Measurements from ENCODE around the gene SMYD1.
A peak's percentile ranks its signal among the peaks of the same experiment; 100 is the strongest.
"Not testable (repeated sequence)": the region's sequence is repeated elsewhere in the genome, so short reads cannot be mapped to it uniquely, and the experiment has no call there.

The SMYD1 gene

DNA sequence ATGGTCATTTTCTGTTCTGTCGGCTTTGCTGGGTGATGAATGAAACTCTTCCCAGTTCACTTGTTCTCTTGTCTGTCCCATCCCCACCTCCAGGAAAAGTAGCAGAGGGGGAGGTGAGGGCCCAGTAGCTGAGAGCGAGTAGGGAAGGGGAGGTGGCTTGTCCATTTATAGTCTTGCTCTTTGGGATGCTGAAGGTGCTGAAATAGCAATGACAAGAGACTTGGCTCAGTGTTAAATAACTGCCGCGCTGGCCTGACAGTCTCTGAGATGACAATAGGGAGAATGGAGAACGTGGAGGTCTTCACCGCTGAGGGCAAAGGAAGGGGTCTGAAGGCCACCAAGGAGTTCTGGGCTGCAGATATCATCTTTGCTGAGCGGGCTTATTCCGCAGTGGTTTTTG, at the start of gene SMYD1:
TSS of gene SMYD1 (plus strand) at position 228 of the 400 bp plus-strand sequence. CDS start at position 268, 40 bp downstream.
- no peak for DNase-seq

DNA sequence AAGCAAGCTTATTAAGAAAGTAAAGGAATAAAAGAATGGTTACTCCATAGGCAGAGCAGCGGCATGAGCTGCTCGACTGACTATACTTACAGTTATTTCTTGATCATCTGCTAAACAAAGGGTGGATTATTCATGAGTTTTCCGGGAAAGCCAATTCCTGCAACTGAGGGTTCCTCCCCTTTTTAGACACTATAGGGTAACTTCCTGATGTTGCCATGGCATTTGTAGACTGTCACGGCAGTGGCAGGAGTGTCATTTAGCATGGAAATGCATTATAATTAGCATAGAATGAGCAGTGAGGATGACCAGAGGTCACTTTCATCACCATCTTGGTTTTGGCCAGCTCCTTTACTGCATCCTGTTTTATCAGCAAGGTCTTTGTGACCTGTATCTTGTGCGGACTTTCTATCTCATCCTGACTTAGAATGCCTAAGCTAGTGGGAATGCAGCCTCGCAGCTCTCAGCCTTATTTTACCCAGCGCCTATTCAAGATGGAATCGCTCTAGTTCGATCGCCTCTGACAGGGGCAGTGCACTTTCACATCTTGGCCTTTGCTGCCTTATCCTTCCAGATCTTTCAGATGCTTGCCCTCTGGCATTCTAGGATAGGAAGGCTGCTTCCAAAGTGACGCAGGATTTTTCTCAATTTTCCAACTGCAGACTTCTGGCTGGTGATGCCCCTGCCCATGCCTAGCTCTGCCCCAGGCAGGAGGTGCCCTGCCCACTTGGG, 49.4 kb upstream of the SMYD1 start:
- DNase-seq = not testable (repeated sequence)

DNA sequence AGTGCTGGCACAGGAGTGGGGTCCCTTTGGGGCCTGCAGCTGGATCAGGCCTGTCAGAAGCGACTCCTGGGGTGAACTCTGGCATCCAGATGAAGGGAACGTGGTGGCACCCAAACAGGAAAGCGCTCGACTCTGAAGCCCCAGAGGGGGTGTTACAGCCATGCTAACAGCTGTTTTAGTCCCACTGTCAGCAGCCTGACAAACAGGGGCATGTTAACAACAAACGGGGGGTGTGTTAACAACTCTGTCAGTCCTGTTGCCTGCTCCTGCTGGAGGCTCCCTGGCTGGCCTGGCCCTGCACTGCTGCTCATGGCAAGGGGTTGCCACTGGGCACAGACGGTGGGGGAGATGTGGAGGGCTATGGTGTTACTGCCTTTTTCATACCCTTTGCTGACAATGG, 48.7 kb upstream of the SMYD1 start:
- DNase-seq = no peak

DNA sequence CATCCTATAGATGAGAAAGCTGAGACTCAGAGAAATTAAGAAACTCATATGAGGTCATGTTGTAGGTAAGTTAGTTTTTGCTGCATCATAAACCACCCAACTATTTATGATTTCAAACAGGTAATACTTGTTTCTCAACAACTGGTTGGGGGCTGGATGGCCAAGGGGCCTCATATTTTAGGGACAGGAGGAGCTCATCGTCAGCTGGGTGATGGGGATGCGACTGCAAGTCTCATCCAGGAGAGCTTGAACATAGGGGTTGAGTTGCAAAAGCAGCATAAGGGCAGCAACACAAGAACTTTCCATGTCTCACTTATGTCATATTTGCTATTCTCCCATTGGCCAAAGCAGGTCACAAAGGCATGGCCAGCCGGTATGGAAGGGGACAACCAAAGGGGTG, 47.6 kb upstream of the SMYD1 start:
- DNase-seq = no peak

DNA sequence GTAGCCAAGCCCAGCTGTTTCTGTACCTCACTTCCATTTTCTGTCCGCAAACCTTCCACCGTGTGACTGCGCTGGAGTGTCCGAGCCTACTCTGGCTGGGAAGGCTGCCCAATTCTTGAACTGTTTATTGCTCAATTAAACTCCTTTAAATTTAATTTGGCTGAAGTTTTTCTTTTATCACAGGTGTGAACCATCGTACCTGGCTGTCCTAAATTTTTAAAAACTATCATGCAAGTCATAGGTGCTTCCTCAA, 45.0 kb upstream of the SMYD1 start:
- no peak for DNase-seq

DNA sequence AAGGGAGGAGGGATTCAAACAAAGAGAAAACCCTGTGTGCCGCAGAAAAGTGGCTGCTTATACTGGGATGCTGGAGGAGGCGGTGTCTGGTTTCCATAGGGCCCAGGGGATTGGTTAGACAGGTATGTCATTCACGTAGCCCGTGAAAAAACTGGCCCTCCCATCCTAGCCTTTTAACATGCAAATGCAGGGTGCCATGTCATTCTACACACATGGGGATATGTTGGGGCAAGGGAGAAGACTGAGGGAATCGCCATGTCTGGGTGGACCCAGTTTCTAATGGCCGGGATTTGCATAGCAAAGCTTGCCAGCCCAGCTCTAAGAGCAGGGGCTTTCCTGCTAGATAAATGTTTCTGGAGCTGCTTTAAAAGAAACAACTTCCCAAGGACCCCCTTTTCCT, 43.1 kb upstream of the SMYD1 start:
- DNase-seq = peak; percentile 88

DNA sequence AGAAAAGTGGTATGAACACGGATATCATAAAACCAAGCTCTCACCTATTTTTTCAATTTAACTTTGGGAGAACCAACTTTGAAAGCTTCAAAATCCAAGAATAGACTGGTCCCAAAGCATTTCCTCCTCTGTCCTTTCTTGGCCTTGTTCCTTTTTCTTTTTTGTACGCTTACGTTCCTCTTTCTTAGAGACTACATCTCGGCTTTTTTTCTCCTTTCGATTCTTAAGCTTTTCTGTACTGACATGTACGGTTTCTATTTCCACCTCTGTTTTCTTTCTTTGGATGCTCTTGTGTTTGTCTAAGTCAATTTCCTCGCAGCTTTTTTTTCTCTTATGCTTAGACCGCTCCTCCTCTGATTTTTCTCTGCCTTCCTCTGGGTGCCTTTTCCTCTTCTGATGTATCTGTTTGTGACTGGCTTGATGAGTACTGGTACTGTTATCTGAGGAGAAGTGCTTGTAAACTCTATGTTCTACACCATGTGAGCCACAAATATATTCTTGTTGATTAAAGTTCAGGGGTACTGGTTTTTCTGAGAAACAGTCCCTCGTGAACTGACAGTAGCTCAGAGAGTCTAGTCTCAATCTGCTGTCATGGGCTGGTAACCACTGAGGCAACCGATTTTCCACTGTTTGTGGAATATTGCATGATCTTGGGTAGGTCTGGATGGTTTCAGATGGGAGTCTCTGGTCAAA, 39.8 kb upstream of the SMYD1 start:
- DNase-seq = no peak

DNA sequence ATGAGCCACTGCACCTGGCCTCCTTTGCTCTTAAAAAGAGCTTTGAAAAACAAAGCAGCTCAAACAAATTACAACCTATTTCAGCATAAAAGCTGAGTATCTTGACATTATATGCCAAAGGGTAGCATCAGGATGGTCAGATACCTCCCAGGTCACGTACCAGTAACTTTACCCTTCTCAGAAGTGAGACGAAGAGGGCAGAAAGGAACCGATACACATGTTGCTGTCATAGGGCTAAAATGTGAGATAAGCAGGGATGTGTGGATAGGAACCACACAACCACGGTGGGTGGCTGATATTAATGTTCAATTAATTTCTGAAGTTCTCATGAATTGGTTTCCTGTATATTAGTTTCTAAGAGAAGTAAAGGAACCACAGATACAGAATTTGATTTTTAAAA, 38.7 kb upstream of the SMYD1 start:
- DNase-seq = no peak

DNA sequence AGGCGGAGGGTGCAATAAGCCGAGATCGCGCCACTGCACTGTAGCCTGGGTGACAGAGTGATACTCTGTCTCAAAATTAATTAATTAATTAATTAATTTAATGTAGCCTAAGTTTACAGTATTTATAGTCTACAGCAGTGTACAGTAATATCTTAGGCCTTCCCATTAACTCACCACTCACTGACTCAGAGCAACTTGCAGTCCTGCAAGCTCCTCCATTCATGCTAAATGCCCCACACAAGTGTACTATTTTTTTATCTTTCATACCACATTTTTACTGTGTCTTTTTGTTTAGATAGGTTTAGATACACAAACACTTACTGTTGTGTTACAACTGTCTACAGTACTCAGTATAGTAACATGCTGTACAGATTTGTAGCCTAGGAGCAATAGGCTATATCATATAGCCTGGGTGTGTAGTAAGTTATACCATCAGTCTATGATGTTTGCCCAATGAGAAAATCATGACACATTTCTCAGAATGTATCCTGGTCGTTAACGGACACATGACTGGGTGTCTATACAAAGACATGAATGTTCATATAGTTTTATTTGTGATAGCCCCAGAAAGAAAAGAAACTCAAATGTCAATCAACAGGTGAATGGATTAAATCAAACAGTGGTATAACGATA, 35.4 kb upstream of the SMYD1 start:
- DNase-seq = no peak

DNA sequence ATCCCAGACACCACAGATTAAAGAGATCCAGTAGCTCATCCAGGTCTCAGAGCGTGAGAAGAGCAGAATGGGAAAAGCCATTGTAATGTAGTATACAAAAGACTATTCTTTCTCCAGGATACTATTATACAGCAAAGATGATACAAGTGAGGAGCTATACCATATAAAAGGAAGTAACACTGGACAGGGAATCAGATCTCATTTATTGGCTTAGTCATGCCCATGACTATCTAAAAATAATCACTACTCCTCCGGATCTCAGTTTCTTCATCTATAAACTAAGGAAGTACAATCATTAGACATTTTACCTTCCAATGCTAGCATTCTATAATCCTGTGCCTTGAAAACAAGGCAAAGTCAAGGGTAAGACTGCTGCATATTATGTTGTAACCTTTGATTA, 31.4 kb upstream of the SMYD1 start:
- no peak for DNase-seq

DNA sequence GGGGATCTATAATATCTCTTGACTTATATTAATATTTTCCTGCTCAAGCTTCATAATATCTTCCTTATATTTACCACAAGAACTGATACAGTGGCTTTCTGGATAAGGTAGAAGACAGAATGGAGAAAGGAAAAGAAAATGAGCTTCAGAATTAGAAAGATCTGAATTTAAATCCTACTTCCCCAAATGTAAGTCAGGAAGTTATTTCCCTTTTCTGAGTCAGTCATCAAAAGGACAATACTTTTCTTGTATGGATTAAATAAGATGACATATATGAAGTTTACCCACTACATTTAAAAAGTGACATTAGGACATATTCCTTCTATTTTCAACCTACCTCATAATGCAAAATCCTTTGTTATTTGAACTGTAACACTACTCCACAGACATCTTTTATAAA, 31.0 kb upstream of the SMYD1 start:
- no peak for DNase-seq

DNA sequence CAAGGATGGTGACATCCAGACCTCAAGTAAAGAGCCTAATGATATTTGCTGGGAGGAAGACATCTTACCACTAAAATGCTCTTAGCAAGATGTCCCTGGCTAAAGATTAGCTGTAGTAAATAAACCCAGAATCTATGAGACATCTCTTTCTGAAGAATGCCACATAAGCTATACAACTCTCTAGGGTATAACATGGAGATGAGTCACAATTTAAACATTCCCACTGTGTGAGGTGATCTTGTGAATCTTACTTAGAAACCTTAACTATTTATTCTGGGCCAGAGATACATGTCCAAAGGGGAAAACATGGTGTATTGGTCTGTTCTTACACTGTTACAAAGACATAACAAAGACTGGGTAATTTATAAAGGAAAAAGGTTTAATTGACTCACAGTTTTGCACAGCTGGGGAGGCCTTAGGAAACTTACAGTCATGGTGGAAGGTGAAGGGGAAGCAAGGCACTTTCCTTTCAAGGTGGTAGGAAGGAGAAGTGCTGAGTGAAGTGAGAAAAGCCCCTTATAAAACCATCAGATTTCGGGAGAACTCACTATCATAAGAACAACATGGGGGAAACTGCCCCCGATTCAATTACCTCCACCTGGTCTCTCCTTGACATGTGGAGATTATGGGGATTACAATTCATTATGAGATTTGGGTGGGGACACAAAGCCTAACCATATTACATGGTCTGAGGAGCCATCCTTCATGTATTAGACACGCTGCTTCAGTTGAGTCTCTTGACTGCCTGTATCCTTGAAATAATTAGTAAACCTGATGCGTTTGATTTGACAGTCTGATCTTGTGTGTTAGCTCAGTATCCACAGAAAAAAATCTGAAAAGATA, 29.1 kb upstream of the SMYD1 start:
- no peak for DNase-seq

DNA sequence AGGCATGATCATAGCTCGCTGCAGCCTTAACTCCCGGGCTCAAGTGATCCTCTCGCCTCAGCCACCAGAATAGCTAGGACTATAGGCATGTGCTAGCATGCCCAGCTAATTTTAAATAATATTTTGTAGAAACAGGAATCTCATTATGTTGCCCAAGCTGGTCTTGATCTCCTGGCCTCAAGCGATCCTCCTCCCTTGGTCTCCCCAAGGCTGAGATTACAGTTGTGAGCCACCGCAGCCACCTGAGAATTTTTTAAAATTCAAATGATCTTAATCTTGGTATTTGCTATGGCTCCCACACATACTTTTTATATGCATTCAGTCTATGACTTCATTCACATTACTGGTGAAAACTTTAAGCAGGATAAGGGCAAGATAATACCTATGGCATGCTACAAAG, 25.1 kb upstream of the SMYD1 start:
- no peak for DNase-seq

DNA sequence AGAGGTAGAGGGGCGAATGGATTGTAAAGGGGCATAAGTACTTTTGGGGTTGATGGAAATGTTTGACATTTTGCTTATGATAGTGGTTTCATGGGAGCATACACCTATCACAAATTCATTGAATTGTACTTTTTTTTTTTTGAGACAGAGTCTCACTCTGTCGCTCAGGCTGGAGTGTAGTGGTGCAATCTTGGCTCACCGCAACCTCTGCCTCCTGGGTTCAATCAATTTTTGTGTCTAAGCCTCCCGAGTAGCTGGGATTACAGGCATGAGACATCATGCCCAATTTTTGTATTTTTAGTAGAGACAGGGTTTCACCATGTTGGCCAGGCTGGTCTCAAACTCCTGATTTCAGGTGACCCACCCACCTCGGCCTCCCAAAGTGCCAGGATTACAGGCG, 22.1 kb upstream of the SMYD1 start:
- not testable (repeated sequence) for DNase-seq

DNA sequence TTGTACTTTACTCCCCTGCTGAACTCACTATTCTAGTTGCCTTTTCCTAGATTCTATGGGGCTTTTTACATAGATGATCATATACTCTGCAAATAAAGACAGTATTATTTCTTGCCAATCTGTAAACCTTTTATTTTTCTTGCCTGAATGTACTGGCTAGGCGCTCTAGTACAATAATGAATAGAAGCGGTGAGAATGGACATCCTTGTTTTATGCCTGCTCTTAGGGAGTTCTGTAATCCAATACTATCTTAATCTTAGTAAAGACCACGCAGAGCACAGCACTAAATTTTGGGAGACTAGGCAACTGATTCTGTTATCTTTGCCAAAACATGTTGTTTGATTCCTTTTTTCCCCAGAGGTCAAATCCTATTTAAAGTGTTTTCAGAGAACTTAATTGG, 19.1 kb upstream of the SMYD1 start:
- no peak for DNase-seq

DNA sequence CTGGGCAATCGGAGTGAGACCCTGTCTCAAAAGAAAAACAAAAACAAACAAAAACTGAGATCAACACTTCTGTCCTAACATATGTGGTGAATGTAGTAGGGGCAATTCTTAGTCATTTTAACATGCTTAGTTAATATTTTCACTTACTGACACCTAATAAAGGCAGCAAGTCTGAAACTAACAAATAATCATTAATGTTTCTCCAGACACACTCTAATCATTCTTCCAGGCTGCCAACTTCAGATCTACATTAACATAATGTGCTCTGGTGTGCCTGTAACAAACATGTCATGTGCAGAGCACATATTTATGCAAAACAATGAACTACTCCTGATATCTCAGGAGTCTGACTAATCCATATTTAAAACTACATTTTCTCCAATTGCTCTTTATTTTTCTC, 18.0 kb upstream of the SMYD1 start:
- peak; percentile 16 for DNase-seq

DNA sequence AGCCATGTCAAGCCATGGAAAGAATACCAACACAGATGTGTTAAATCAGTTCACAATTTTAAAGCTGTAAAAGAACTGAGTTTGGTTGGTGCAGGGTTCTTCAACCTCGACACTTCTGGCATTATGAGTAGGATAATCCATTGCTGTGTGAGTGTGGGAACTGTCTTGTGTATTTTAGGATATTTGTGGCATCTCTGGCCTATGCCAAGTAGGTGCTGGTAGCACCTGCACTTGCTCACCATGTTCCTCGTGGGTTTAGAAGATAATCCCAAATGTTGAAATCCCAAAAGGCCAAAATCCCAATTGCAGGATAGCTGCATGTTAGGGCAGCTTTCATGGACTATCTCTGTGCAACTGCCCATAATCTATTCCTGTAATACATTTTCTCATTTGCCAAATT, 15.8 kb upstream of the SMYD1 start:
- DNase-seq = no peak

DNA sequence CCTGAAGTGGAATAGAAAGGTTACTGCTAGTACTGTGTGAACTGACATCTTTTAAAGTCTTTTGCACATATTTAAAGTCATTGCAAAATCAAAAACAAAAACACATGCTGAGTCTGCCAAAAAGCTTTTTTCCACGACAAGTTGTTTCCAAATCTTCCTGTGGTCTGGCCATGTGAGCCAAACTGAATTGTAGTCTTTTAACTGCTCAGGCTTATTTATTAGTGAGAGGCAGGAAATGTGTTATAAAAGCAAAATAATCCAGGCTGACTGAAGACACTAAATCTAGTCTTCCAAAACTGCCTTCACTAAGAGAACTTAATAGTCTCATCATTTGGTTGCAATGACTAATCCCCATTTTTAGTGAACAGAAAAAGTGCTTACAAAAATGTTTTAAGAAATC, 14.3 kb upstream of the SMYD1 start:
- no peak for DNase-seq

DNA sequence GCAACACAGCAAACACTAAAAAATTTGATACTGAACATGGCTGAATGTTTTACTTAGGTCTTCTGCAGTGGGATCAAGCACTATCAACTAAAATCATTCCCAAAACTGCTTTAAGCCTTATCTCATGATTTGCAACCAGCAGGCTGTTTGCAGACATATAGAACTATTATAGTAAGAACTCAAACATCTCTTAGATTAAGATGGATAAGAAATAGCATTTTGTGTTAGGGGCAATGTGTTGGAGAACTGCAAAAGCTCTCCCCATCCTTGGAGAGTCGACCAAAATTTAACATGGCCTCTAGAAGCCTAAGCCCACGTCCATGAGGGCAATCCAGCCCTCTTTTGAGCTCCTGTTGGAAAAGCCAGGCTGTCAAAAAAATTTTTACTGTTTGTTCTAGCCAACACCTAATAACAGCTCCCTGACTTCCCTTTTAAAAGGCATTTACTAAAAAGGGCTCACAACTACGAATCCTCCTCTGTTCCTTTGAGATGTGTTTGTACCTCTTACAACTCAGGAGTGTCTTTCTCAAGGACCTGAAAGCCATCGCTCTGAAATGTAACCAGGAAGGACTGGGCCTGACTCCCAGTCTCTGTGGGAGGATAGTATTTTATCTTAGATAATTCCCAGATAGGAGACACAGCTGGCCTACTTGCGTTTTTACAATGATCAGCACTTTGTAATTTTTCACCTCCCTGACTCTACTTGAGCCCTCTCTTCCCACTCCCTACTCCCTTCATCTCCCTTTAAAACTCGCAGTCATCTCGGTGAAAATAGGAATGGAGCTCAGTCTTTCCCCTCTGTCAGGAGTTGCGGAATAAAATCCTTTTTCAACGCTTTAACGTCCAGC, 13.5 kb upstream of the SMYD1 start:
- no peak for DNase-seq

DNA sequence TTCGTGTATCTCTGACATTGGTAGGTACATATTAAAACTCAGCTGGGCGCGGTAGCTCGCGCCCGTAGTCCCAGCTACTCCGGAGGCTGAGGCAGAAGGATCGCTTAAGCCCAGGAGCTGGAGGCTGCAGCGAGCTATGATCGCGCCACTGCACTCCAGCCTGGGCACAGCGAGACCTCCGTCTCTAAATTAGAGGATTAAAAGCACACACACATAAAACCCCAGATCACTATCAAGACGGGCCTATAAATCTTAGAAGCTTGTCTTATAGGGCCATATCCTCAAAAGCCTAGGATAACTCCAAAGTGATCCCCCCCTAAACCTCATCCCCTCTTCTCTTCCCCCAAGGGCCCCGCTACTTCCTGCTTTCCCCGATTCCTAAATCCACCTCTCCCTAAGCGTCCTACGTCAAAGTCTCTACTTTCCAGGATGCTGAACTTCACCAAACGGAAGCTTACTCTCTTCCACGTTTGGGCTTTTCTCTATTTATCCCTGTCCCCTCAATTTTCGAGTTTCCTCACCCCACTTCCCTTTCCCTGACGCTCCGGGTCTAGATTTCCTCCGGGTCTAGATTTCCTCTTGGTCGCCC, 12.7 kb upstream of the SMYD1 start:
- no peak for DNase-seq

DNA sequence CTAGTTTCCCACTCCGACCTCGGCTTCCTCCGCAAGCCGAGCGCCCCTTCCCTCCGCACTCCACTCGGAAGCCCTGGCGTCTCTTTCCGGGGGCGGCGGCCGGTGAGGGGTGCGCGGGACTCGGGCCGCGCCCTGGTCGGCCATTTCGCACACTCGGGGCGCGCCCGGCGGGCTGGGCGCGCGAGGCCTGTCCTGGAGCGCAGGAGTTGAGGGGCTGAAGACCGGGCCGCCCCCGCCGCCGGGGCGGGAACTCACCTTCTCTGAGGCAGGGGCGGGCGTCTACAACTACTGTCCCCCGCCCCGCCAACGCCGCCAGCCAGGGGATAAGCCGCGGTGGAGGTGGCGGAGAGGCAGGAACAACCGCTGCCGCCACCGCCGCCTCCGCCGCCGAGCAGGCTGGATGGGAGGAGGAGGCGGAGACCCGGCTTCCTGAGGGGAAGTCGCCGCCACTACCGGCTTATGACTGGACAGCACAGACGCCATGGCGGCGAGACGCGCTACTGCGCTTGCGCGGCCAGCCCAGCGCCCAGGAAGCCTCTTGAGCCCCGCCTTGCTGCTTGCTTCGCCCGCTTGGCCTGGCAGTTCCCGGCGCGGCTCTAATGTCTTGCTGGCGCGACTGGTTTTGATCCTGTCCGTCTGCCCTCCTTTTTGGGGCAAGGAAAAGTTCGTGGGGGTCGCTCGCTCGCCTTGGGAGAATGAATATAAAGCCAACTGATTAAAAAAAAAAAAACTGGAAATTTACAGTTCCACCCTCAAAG, 12.1 kb upstream of the SMYD1 start, which contains the start of gene KRCC1:
TSS of gene KRCC1 (minus strand) at position 413 of the 758 bp plus-strand sequence. CDS start 27,220 bp downstream, outside the sequence.
- peak; percentile 87 for DNase-seq

Measured in NCI-H526 treated with DMSO at 0.1 percent for 48 hours (cell line).